ENCODE data around the gene GNAT3.

The GNAT3 gene

GRCh38 chr7:80488851-80489370 is 23.0 kb downstream of the GNAT3 start:
- H3K36me3 Mint-ChIP-seq (ENCODE audit: low read depth) = no peaks in the 10 kb centered on the region
- no peak overlapping the region for H3K4me3 Mint-ChIP-seq
- no peaks in the 10 kb centered on the region for H3K9me3 Mint-ChIP-seq
- H3K4me1 Mint-ChIP-seq = no peaks in the 10 kb centered on the region
- H3K27ac Mint-ChIP-seq = no peak overlapping the region
- DNase-seq (no peak), ATAC-seq (no peak)
- peaks cover 2% of the 10 kb centered on the region for H3K27me3 Mint-ChIP-seq

DNA sequence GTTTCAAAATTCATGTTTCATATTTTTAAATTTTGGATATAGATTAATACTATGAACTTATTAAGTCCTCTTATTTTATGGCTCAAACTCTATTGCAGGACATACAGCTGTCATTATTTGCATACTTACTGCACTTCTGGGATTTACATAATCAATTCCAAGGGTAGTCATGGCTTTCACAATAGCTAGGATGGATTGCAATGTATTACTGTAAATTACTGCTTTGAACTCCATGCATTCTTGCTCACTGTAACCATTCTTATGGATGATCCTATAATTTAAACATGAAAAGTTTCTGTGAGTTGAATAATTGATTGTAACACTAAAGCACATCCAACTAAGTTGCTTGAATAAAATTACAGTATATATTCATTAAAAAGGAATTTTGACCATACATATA is 23.5 kb downstream of the GNAT3 start:
- DNase-seq (no peak), ATAC-seq (no peak)
- Mint-ChIP-seq H3K9me3 (no peaks in the 10 kb centered on the region), H3K4me1 (no peaks in the 10 kb centered on the region), H3K27ac (no peak overlapping the region), H3K27me3 (no peaks in the 10 kb centered on the region), H3K36me3 (ENCODE audit: low read depth) (no peaks in the 10 kb centered on the region), H3K4me3 (no peak overlapping the region)

- Mint-ChIP-seq H3K4me1 (no peaks in the 10 kb centered on the region), H3K9me3 (no peaks in the 10 kb centered on the region), H3K27ac (no peak overlapping the region), H3K27me3 (no peaks in the 10 kb centered on the region), H3K36me3 (ENCODE audit: low read depth) (no peaks in the 10 kb centered on the region), H3K4me3 (no peak overlapping the region)
- ATAC-seq (no peak), DNase-seq (no peak)
Observed at GRCh38 chr7:80485721-80486120, 26.1 kb downstream of the GNAT3 start.

DNA sequence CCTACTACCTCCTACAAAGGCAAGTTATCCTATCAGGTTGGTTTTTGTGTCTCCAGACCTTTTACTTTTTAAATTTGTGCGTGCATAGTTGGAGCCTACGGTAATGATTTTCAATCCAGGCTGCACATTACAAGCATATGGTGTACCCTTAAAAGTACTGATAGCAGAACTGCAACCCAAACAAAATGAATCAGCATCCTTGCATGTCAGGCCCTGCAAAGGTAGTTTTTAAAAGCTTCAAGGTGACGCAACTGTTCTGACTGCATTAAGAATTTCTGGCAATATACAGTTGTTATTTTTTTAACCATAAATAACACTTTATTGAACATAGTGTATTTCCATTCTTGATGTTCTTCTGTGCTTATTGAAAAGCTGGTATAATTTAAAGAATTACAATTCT is 28.9 kb downstream of the GNAT3 start:
- Mint-ChIP-seq H3K27ac (no peak overlapping the region), H3K36me3 (ENCODE audit: low read depth) (no peaks in the 10 kb centered on the region), H3K4me3 (no peak overlapping the region), H3K27me3 (no peaks in the 10 kb centered on the region), H3K9me3 (no peaks in the 10 kb centered on the region), H3K4me1 (no peaks in the 10 kb centered on the region)
- ATAC-seq (no peak), DNase-seq (no peak)

DNA sequence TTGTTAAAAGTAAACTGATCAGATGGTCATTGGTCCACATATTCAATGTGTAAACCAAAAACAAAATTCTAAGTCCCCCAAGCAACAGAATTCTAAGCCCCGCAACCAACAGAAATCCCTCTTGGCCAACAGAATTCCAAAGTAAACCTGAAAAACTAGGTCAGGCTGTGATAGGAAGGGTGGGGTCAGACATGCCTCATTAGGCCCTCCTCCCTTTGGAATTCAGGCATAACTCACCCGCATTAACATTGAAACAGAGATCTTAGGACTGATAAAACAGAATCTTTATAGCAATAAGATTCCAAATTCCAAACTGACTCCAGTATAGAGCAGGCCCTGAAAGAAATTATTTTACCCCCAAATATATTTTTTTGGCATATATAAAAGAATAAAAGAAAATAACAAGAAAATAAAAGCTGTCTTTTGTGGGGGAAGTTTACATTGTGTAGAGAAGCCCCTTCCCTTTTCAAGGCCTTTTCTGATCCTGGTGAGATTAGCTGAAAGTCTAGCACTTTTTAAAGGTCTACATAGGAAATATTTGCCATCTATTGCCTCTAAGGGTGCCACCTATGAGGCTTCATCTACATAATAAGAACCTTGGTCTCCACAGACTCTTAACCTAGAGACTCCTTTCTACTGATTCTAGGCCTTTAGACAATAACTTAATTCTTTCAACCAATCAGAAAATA is 30.5 kb downstream of the GNAT3 start:
- Mint-ChIP-seq H3K4me1 (no peaks in the 10 kb centered on the region), H3K36me3 (ENCODE audit: low read depth) (no peaks in the 10 kb centered on the region), H3K27me3 (no peaks in the 10 kb centered on the region), H3K9me3 (no peaks in the 10 kb centered on the region), H3K4me3 (no peak overlapping the region), H3K27ac (no peak overlapping the region)
- ATAC-seq (no peak), DNase-seq (no peak)

GRCh38 chr7:80480566-80480965 is 31.3 kb downstream of the GNAT3 start:
- no peaks in the 10 kb centered on the region for H3K27me3 Mint-ChIP-seq
- no peak for DNase-seq
- no peaks in the 10 kb centered on the region for H3K36me3 Mint-ChIP-seq (ENCODE audit: low read depth)
- ATAC-seq = no peak
- H3K9me3 Mint-ChIP-seq = no peaks in the 10 kb centered on the region
- H3K4me1 Mint-ChIP-seq = no peaks in the 10 kb centered on the region
- H3K4me3 Mint-ChIP-seq = no peak overlapping the region
- H3K27ac Mint-ChIP-seq = no peak overlapping the region

DNA sequence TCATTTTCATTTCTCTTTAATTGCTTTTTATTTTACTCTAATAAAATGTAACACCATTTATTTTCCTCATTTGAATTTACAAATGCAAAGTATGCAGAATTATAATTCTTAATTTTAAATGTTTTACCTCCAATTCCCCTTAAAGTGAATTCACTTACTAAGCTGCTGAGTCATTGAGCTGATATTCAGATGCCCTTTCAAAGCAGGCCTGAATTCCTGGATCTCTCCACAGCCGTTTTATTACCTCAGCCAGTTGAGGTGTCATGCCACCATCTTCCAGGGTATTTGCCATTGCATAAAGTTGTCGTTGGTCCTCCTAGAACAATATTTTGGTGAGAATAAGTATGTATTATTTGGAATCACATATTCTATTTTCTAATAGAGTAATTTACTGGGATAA is 33.2 kb downstream of the GNAT3 start:
- no peak overlapping the region for H3K4me3 Mint-ChIP-seq
- H3K36me3 Mint-ChIP-seq (ENCODE audit: low read depth) = no peaks in the 10 kb centered on the region
- H3K27ac Mint-ChIP-seq = no peak overlapping the region
- DNase-seq (no peak), ATAC-seq (no peak)
- no peaks in the 10 kb centered on the region for H3K9me3 Mint-ChIP-seq
- no peaks in the 10 kb centered on the region for H3K27me3 Mint-ChIP-seq
- no peaks in the 10 kb centered on the region for H3K4me1 Mint-ChIP-seq

GRCh38 chr7:80476035-80476434 is 35.8 kb downstream of the GNAT3 start:
- no peak overlapping the region for H3K4me3 Mint-ChIP-seq
- no peaks in the 10 kb centered on the region for H3K27me3 Mint-ChIP-seq

GRCh38 chr7:80475383-80475782 is 36.5 kb downstream of the GNAT3 start:
- Mint-ChIP-seq H3K27ac (no peak overlapping the region), H3K9me3 (no peaks in the 10 kb centered on the region), H3K36me3 (ENCODE audit: low read depth) (no peaks in the 10 kb centered on the region), H3K4me3 (no peak overlapping the region), H3K4me1 (no peaks in the 10 kb centered on the region), H3K27me3 (no peaks in the 10 kb centered on the region)
- no peak for DNase-seq
- ATAC-seq = no peak

More at GRCh38 chr7:80476035-80476434, 35.8 kb downstream of the GNAT3 start:
- Mint-ChIP-seq H3K27ac (no peak overlapping the region), H3K9me3 (no peaks in the 10 kb centered on the region), H3K36me3 (ENCODE audit: low read depth) (no peaks in the 10 kb centered on the region), H3K4me1 (no peaks in the 10 kb centered on the region)
- ATAC-seq (no peak), DNase-seq (no peak)

DNA sequence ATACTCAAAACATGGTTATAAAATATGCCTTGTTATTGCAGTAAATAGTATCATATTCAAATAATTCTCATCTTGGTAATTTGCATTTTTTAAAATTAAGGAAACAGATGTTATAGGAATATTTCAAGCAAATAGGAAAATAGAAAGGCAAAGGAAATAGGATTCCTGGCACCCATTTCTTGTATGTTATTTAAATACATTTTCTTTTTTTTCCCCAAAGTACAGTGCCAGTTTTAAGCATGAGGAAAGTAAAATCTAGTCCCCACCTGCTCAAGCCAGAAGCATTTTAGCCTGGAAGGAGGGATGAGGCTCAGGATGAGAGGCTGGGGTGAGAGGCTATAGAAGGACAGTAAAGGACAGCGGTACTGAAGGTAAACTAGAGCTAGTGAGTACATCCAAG is 38.1 kb downstream of the GNAT3 start:
- no peak overlapping the region for H3K4me3 Mint-ChIP-seq
- no peaks in the 10 kb centered on the region for H3K4me1 Mint-ChIP-seq
- no peak overlapping the region for H3K27ac Mint-ChIP-seq
- DNase-seq = no peak
- ATAC-seq = no peak
- no peaks in the 10 kb centered on the region for H3K9me3 Mint-ChIP-seq
- no peaks in the 10 kb centered on the region for H3K27me3 Mint-ChIP-seq
- H3K36me3 Mint-ChIP-seq (ENCODE audit: low read depth) = no peaks in the 10 kb centered on the region

DNA sequence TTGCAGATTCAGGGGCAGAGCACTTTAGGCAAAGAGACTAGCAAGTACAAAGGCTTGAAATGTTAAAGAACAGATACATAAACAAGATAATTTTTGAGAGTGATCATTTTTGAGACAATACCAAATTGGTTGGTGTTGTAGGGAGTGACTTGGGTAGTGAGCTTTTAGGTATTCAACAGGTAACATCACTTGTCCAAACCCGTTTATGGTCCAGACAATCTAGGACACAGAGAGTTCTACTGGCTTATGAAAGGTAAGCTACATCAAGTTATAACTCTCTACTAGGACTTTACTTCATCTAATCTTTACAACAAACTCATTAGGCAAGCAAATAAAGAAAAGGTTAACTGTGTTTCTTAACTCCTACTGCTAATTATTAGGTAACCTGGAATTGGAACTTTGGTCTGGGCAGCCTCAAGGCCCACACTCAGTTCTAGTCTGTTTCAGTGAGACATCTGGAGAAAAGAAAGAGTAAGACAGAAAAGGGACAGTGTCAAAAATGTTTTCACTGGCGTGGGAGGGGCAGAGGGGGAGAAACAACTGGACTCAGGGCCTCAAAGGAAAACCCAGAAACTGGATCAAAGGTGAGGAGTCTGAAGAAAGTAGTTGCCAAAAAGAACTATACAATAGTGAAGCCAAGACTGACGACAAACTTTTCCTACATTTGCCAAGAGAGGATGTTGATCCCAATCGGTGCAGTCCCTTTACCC is 39.2 kb downstream of the GNAT3 start:
- Mint-ChIP-seq H3K27ac (no peak overlapping the region), H3K27me3 (no peaks in the 10 kb centered on the region), H3K9me3 (no peaks in the 10 kb centered on the region), H3K4me1 (no peaks in the 10 kb centered on the region), H3K4me3 (no peak overlapping the region), H3K36me3 (ENCODE audit: low read depth) (no peaks in the 10 kb centered on the region)
- DNase-seq (no peak), ATAC-seq (no peak)

GRCh38 chr7:80468931-80469714 is 42.7 kb downstream of the GNAT3 start:
- no peak for ATAC-seq
- Mint-ChIP-seq H3K4me1 (no peaks in the 10 kb centered on the region), H3K27ac (no peak overlapping the region), H3K27me3 (no peaks in the 10 kb centered on the region), H3K9me3 (no peaks in the 10 kb centered on the region), H3K4me3 (no peak overlapping the region), H3K36me3 (ENCODE audit: low read depth) (no peaks in the 10 kb centered on the region)
- DNase-seq = no peak

DNA sequence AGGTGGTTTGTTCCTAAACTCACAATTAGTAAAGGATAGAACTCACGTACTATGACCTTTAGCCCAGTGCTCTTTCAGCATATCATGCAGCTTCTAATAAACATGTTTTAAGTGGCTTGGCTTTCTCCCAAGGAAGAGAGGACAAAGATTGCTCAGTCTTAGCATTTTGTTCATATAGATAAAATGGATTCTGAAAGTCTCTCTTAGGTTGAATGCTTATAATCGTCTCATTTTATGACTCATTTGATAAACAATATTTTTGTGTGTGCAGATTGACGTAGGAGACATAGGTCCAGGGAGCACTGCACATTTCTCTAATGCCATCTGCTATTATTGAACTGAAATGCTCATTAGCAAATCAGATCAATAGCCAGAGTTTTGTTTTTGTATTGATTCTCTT is 44.8 kb downstream of the GNAT3 start:
- Mint-ChIP-seq H3K4me3 (no peak overlapping the region), H3K36me3 (ENCODE audit: low read depth) (no peaks in the 10 kb centered on the region), H3K27me3 (no peaks in the 10 kb centered on the region), H3K9me3 (no peaks in the 10 kb centered on the region), H3K4me1 (no peaks in the 10 kb centered on the region), H3K27ac (no peak overlapping the region)
- ATAC-seq = no peak
- no peak for DNase-seq

GRCh38 chr7:80466636-80467035 is 45.2 kb downstream of the GNAT3 start:
- ATAC-seq (no peak), DNase-seq (no peak)
- no peaks in the 10 kb centered on the region for H3K9me3 Mint-ChIP-seq
- no peaks in the 10 kb centered on the region for H3K36me3 Mint-ChIP-seq (ENCODE audit: low read depth)
- H3K4me1 Mint-ChIP-seq = no peaks in the 10 kb centered on the region
- H3K27me3 Mint-ChIP-seq = no peaks in the 10 kb centered on the region
- H3K4me3 Mint-ChIP-seq = no peak overlapping the region
- no peak overlapping the region for H3K27ac Mint-ChIP-seq

DNA sequence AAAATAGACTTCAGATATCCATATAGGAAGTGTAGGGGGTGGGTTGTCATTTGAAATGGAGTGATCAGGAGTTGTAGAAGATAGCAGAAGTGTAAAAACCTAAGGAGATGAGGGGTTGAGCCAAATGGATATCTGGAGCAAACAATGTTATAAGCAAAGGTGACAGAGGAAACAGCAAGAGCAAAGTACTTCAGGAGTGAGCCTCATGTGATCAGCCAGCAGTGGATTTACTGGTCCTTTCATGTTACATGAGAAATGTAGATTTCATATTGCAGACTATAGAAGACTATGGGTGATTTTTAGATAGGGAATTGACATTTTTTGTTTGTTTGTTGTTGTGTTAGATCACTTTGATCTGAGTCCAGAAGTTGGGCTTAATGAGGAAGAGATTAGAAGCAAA is 47.7 kb downstream of the GNAT3 start:
- Mint-ChIP-seq H3K27ac (no peak overlapping the region), H3K27me3 (peaks cover 3% of the 10 kb centered on the region), H3K9me3 (no peaks in the 10 kb centered on the region), H3K36me3 (ENCODE audit: low read depth) (no peaks in the 10 kb centered on the region), H3K4me3 (no peak overlapping the region), H3K4me1 (no peaks in the 10 kb centered on the region)
- DNase-seq (no peak), ATAC-seq (no peak)
